Right atrium auricular region (tissue), 2 donors: Measurements from ENCODE around the gene C19orf81. TPM values are rescaled to one million over a fixed set of nuclear protein-coding genes. Genes with fewer than 3 reads are reported as not detected.

Experiments
- DNase-seq: peaks from one replicate; pipeline ENCODE4 v3.0.0-alpha.2; 2019; ENCODE audit warnings: low spot score
- H3K27ac ChIP-seq, 2 donors: fragments of 200-600 bp; sonication (generic); 1 replicate in 1 of 2; 2 replicates in 1 of 2; pipeline ENCODE4 v1.5.1; 2016 to 2019
- H3K27me3 ChIP-seq, 2 donors: fragments of 200-600 bp; sonication (generic); one replicate each; pipeline versions ENCODE4 v1.5.1 to v1.6.0; 2017 to 2019
- H3K36me3 ChIP-seq: fragments of 200-600 bp; sonication (generic); one replicate; pipeline ENCODE4 v1.5.1; 2016
- H3K4me1 ChIP-seq, 2 donors: fragments of 200-600 bp; sonication (generic); one replicate each; pipeline versions ENCODE4 v1.5.1 to v1.6.0; 2017 to 2019
- H3K4me3 ChIP-seq, 2 donors: fragments of 200-600 bp; sonication (generic); 1 replicate in 1 of 2; 2 replicates in 1 of 2; pipeline ENCODE4 v1.5.1; 2017 to 2019; ENCODE audit warnings: mild to moderate bottlenecking in 1 of 2, moderate library complexity in 1 of 2
- H3K9me3 ChIP-seq, 2 donors: fragments of 200-600 bp; sonication (generic); one replicate each; pipeline ENCODE4 v1.5.1; 2019
- CTCF ChIP-seq, 2 donors: fragments of 200-600 bp; sonication (generic); IDR thresholded peaks; one replicate each; pipeline ENCODE4 v1.5.1; 2019; ENCODE audit warnings: antibody characterized with exemption in 2 of 2
- total RNA-seq, 2 donors: library from RNA; depleted of rRNA; stranded (reverse); fragments of >200 nt; gene quantifications; one replicate each; pipeline ENCODE4 v1.1.0, GENCODE V29; 2016

Gene C19orf81
- total RNA-seq, 2 donors from 2014 or later: 4.6 TPM; not detected in 1

- peaks cover 10 to 43% of the 10 kb centered on the region in 2 donors for H3K27me3 ChIP-seq
- no peak for DNase-seq
- no peaks in the 10 kb centered on the region for H3K9me3 ChIP-seq
- H3K36me3 ChIP-seq: no peaks in the 10 kb centered on the region
- H3K4me3 ChIP-seq: no peak overlapping the region
- no peak overlapping the region for H3K27ac ChIP-seq
- peaks cover 0 to 11% of the 10 kb centered on the region in 2 donors for H3K4me1 ChIP-seq
- TF ChIP-seq CTCF (IDR thresholded peaks at IDR 0.05): no peak
These were observed 20.8 kb downstream of the C19orf81 start for GRCh38 chr19:50670102-50670380.

GRCh38 chr19:50673118-50673517, 23.9 kb downstream of the C19orf81 start:
- TF ChIP-seq CTCF (IDR thresholded peaks at IDR 0.05): no peak
- no peak overlapping the region for H3K4me3 ChIP-seq
- H3K4me1 ChIP-seq: no peaks in the 10 kb centered on the region
- H3K27ac ChIP-seq: no peak overlapping the region
- no peaks in the 10 kb centered on the region for H3K36me3 ChIP-seq
- no peaks in the 10 kb centered on the region for H3K9me3 ChIP-seq
- no peak for DNase-seq
- H3K27me3 ChIP-seq: peaks cover 5 to 20% of the 10 kb centered on the region in 2 donors

- H3K36me3 ChIP-seq: no peaks in the 10 kb centered on the region
- H3K27ac ChIP-seq: no peak overlapping the region
- DNase-seq: no peak
- H3K4me3 ChIP-seq: no peak overlapping the region
- no peak for TF ChIP-seq CTCF (IDR thresholded peaks at IDR 0.05)
- H3K4me1 ChIP-seq: no peaks in the 10 kb centered on the region
- H3K27me3 ChIP-seq: no peaks in the 10 kb centered on the region
- no peaks in the 10 kb centered on the region for H3K9me3 ChIP-seq
These were observed 27.5 kb downstream of the C19orf81 start for GRCh38 chr19:50676625-50677197.

GRCh38 chr19:50677636-50678035, 28.4 kb downstream of the C19orf81 start:
- Histone ChIP-seq H3K4me1 (no peaks in the 10 kb centered on the region), H3K9me3 (no peaks in the 10 kb centered on the region), H3K27me3 (no peaks in the 10 kb centered on the region), H3K36me3 (no peaks in the 10 kb centered on the region), H3K4me3 (no peak overlapping the region), H3K27ac (no peak overlapping the region)
- no peak for TF ChIP-seq CTCF (IDR thresholded peaks at IDR 0.05)
- DNase-seq: no peak

GRCh38 chr19:50678323-50678722, 29.1 kb downstream of the C19orf81 start:
- TF ChIP-seq CTCF (IDR thresholded peaks at IDR 0.05): no peak
- Histone ChIP-seq H3K27ac (no peak overlapping the region), H3K27me3 (no peaks in the 10 kb centered on the region), H3K9me3 (no peaks in the 10 kb centered on the region), H3K4me1 (no peaks in the 10 kb centered on the region), H3K36me3 (no peaks in the 10 kb centered on the region), H3K4me3 (no peak overlapping the region)
- no peak for DNase-seq
